ENCODE results near the gene TDRD6. TPM values are rescaled to one million over a fixed set of nuclear protein-coding genes. Genes with fewer than 3 reads are reported as not detected.

Gene TDRD6, protein sequence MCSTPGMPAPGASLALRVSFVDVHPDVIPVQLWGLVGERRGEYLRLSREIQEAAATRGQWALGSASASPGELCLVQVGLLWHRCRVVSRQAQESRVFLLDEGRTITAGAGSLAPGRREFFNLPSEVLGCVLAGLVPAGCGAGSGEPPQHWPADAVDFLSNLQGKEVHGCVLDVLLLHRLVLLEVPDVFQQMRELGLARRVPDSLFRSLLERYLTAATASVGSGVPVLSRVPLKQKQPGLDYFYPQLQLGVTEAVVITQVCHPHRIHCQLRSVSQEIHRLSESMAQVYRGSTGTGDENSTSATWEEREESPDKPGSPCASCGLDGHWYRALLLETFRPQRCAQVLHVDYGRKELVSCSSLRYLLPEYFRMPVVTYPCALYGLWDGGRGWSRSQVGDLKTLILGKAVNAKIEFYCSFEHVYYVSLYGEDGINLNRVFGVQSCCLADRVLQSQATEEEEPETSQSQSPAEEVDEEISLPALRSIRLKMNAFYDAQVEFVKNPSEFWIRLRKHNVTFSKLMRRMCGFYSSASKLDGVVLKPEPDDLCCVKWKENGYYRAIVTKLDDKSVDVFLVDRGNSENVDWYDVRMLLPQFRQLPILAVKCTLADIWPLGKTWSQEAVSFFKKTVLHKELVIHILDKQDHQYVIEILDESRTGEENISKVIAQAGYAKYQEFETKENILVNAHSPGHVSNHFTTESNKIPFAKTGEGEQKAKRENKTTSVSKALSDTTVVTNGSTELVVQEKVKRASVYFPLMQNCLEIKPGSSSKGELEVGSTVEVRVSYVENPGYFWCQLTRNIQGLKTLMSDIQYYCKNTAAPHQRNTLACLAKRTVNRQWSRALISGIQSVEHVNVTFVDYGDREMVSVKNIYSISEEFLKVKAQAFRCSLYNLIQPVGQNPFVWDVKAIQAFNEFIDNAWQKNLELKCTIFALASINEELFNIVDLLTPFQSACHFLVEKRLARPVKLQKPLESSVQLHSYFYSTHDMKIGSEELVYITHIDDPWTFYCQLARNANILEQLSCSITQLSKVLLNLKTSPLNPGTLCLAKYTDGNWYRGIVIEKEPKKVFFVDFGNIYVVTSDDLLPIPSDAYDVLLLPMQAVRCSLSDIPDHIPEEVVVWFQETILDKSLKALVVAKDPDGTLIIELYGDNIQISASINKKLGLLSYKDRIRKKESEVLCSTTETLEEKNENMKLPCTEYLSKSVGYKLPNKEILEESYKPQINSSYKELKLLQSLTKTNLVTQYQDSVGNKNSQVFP (N-terminal part only)
- total RNA-seq, result under 1 TPM; 0.66 to 0.78 TPM

DNA sequence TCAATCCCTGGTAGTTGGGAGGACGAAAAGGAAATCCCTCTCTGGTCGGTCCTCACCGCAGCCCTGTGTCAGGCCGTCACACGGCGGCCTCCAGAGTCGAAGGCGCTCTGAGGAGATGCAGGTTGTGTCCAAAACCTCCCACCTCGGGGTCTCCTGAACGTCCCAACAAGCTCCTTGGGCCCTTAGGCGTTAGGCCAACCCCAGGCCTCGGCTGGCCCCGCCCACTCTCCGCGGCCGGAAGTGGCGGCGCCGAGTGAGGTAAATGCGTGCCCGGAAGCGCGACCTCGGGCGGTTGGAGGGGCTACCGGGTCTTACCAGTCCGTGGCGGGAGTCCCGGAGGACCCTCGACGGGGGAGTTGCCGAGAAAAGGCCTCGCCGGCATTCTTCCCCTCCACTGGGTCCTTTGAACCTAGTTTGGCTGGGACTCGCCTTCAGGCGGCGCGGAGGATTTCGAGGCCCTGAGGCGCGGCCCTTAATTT, at the start of gene TDRD6:
Gene TDRD6, plus strand, starts transcription at position 267 of the 479 bp plus-strand sequence. CDS start 244 bp downstream, outside the sequence.
- no peaks in the 10 kb centered on the region for H3K9me3 ChIP-seq
- H3K27ac ChIP-seq, result no peak within 1 kb of the TSS
- 89 to 90% methylated on average over 25 to 41 of the region's 41 CpGs for WGBS, 2 donors
- no peak for DNase-seq
- H3K4me1 ChIP-seq, result no peaks in the 10 kb centered on the region
- no peak for TF ChIP-seq POLR2A (IDR thresholded peaks at IDR 0.05)
- TF ChIP-seq, protein P1, sequence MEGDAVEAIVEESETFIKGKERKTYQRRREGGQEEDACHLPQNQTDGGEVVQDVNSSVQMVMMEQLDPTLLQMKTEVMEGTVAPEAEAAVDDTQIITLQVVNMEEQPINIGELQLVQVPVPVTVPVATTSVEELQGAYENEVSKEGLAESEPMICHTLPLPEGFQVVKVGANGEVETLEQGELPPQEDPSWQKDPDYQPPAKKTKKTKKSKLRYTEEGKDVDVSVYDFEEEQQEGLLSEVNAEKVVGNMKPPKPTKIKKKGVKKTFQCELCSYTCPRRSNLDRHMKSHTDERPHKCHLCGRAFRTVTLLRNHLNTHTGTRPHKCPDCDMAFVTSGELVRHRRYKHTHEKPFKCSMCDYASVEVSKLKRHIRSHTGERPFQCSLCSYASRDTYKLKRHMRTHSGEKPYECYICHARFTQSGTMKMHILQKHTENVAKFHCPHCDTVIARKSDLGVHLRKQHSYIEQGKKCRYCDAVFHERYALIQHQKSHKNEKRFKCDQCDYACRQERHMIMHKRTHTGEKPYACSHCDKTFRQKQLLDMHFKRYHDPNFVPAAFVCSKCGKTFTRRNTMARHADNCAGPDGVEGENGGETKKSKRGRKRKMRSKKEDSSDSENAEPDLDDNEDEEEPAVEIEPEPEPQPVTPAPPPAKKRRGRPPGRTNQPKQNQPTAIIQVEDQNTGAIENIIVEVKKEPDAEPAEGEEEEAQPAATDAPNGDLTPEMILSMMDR (IDR thresholded peaks at IDR 0.05), result no peak
- no peak for ATAC-seq
- intact Hi-C loops (cut with DNase I), result no loop called here
- no peak within 1 kb of the TSS for H3K4me3 ChIP-seq
- no peaks in the 10 kb centered on the region for H3K27me3 ChIP-seq
- no peaks in the 10 kb centered on the region for H3K36me3 ChIP-seq (replicated peaks in 1 of 2; ENCODE audit: insufficient read depth in 1 of 2, low read depth in 2 of 2)

DNA sequence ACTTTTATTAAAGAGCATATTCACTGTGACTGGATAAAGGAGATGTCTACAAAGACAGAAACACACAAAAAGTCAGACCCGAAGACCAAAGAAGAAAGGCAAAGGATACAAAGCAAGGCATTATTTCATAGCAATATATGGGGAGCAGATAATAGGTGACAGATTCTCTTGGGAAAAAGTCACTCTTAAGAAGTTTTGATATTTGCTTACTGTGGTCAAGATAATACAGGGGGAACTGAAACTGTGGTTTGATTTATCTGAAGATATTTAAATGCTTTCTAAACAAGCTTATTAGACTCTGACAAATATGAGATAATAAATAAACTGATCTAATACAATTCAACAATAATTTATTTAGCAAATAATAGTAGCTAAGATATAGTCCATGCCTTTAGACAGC, 49.8 kb upstream of the TDRD6 start:
- no peaks in the 10 kb centered on the region for H3K4me1 ChIP-seq
- H3K9me3 ChIP-seq, result no peaks in the 10 kb centered on the region
- DNase-seq (no peak), ATAC-seq (no peak)
- TF ChIP-seq, protein P1 (IDR thresholded peaks at IDR 0.05), result no peak
- TF ChIP-seq POLR2A (IDR thresholded peaks at IDR 0.05), result no peak
- H3K36me3 ChIP-seq (replicated peaks in 1 of 2; ENCODE audit: insufficient read depth in 1 of 2, low read depth in 2 of 2), result no peaks in the 10 kb centered on the region
- no peak overlapping the region for H3K27ac ChIP-seq
- H3K27me3 ChIP-seq, result no peaks in the 10 kb centered on the region
- 83 to 92% methylated on average over 1 of the region's 1 CpG for WGBS, 2 donors
- intact Hi-C loops (cut with DNase I), result no loop called here
- H3K4me3 ChIP-seq, result no peak overlapping the region

DNA sequence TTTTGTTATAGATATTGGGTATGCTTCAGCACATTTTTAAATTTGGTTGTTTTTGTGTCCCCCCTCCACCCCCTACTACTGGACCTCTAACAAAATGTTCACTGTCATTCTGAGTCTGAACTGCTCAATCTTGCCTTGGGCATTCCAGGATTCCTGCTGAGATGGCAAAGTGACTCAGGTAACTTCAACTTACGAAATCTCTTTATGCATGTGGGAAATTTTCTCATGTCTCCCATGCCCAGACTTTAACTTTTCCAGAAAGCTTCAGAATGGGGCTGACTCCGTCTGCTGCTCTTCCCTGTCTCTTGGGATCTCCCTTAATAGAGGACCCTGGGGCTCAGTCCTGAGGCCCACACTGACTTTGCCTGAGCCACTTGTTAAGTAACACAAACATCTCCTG, 49.0 kb upstream of the TDRD6 start:
- Histone ChIP-seq H3K27me3 (no peaks in the 10 kb centered on the region), H3K27ac (no peak overlapping the region), H3K36me3 (replicated peaks in 1 of 2; ENCODE audit: insufficient read depth in 1 of 2, low read depth in 2 of 2) (no peaks in the 10 kb centered on the region), H3K4me1 (no peaks in the 10 kb centered on the region), H3K9me3 (no peaks in the 10 kb centered on the region), H3K4me3 (no peak overlapping the region)
- ATAC-seq (no peak), DNase-seq (no peak)
- 87 to 90% methylated on average over 2 of the region's 2 CpGs for WGBS, 2 donors
- TF ChIP-seq, protein P1 (IDR thresholded peaks at IDR 0.05), result no peak
- TF ChIP-seq POLR2A (IDR thresholded peaks at IDR 0.05), result no peak
- intact Hi-C loops (cut with DNase I), result no loop called here

DNA sequence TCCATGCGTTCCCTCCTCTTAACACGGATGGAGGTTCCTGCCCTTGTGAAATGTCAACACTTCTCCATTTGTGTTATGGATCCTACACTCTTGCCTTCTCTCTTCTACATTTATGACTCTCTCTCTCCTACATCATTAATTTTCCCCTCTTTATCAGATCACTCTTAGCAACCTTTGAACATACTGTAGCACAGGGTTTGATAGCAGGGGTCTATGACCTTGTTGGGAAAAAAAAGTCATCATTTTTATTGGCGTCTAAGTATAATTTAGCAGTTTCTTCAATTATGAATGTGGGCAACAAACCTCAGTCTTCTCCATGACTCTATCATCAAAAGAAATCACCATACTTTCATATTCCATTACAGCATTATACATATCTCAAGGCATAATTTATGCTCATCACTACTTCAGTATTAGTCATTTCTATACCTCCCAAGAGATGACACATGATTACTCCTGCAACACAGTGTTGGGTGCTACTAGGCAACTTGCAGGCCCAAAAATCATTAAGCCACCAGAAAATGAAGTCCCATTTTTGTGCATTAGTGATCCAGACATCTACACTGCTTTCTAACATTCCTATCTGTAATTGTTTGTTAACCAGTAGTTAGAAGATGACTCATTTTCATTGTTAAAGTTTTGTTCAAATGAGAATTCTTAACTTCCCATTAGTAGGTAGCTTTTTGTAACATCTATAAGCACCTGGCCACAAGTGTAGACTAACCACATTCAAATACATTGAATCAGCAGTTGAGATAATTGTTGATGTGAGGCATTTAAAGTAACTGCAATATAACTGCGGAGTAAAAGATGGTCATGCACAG, 44.5 kb upstream of the TDRD6 start:
- ATAC-seq, result no peak
- WGBS, 2 donors, result 85 to 91% methylated on average over 4 of the region's 4 CpGs
- H3K4me1 ChIP-seq, result no peaks in the 10 kb centered on the region

More for the DNA sequence above, 44.5 kb upstream of the TDRD6 start:
- no peak for DNase-seq
- Histone ChIP-seq H3K27ac (no peak overlapping the region), H3K36me3 (replicated peaks in 1 of 2; ENCODE audit: insufficient read depth in 1 of 2, low read depth in 2 of 2) (no peaks in the 10 kb centered on the region), H3K9me3 (no peaks in the 10 kb centered on the region), H3K4me3 (no peak overlapping the region), H3K27me3 (no peaks in the 10 kb centered on the region)
- intact Hi-C loops (cut with DNase I), result no loop called here
- TF ChIP-seq, protein P1 (IDR thresholded peaks at IDR 0.05), result no peak
- no peak for TF ChIP-seq POLR2A (IDR thresholded peaks at IDR 0.05)
